Endothelial cell of umbilical vein (primary cell): ENCODE results near the gene C2CD5. TPM values are rescaled to one million over a fixed set of nuclear protein-coding genes. Genes with fewer than 3 reads are reported as not detected.

Source experiments
- BruUV-seq: library from RNA; stranded (reverse); fragments of 400-500 nt; replicated peaks from 2 replicates; lab custom pipeline; 2021; lab: Mats Ljungman, UMichigan
- CTCF ChIA-PET: fragments of 300-600, 350-600 bp; sonication (Branson Sonifier 250); formaldehyde crosslinking; loops from one replicate; lab custom pipeline; 2021; ENCODE audit warnings: antibody characterized with exemption, inconsistent platforms; lab: Charles Lee
- POLR2A ChIA-PET: fragments of 300-600, 350-600 bp; sonication (Branson Sonifier 250); formaldehyde crosslinking; loops from one replicate; lab custom pipeline; 2021; ENCODE audit warnings: antibody characterized with exemption, inconsistent platforms; lab: Charles Lee
- DNase-seq: peaks from one replicate; pipeline ENCODE4 v3.0.0-alpha.2; 2011; ENCODE audit warnings: low read depth, low spot score
- FAIRE-seq: peaks from 2 replicates; lab custom pipeline; 2011; peaks lifted over from hg19 to GRCh38; lab: Jason Lieb, UNC
- H2AFZ ChIP-seq: 2 replicates; pipeline ENCODE4 v1.6.0; 2012; ENCODE audit warnings: low read depth, low read length, control low read depth, inconsistent platforms
- H3K27ac ChIP-seq: 2 replicates; pipeline ENCODE4 v1.5.1; 2011; ENCODE audit warnings: low read depth, mild to moderate bottlenecking, control low read depth, low read length, moderate library complexity; ENCODE audit not compliant: insufficient read depth
- H3K27me3 ChIP-seq, 2 experiments: 2 replicates each; pipeline versions ENCODE4 v1.6.0 to v1.6.1; 2011; ENCODE audit warnings: low read length in 2 of 2, mixed read lengths in 1 of 2; ENCODE audit not compliant: control insufficient read depth in 2 of 2, insufficient read depth in 2 of 2
- H3K36me3 ChIP-seq, 2 experiments: 2 replicates in 1 of 2; 3 replicates in 1 of 2; pipeline ENCODE4 v1.5.1; 2011; ENCODE audit warnings: low read length in 2 of 2, mild to moderate bottlenecking in 1 of 2, moderate library complexity in 1 of 2; ENCODE audit not compliant: control insufficient read depth in 2 of 2, insufficient read depth in 2 of 2; ENCODE audit errors: extremely low read depth in 1 of 2
- H3K4me1 ChIP-seq: 3 replicates; pipeline ENCODE4 v1.5.1; 2011; ENCODE audit warnings: mild to moderate bottlenecking, low read length; ENCODE audit not compliant: control insufficient read depth, insufficient read depth; ENCODE audit errors: extremely low read depth
- H3K4me2 ChIP-seq: 2 replicates; pipeline ENCODE4 v1.6.1; 2011; ENCODE audit warnings: low read length, control low read depth, mixed read lengths; ENCODE audit not compliant: insufficient read depth
- H3K4me3 ChIP-seq, 3 experiments: fragments of 200-600 bp in 1 of 3; sonication (generic), shearing (Covaris generic) in 1 of 3; replicated peaks in 1 of 3; 2 replicates each; pipeline ENCODE4 v1.5.1; 2011 to 2016; ENCODE audit warnings: control low read depth in 3 of 3, low read length in 3 of 3, mild to moderate bottlenecking in 2 of 3, inconsistent platforms in 1 of 3, low read depth in 1 of 3, moderate library complexity in 1 of 3; ENCODE audit not compliant: insufficient read depth in 1 of 3
- H3K79me2 ChIP-seq: 2 replicates; pipeline ENCODE4 v1.6.0; 2012; ENCODE audit warnings: low read length, inconsistent platforms; ENCODE audit not compliant: control insufficient read depth, insufficient read depth
- H3K9ac ChIP-seq: replicated peaks from 2 replicates; pipeline ENCODE3; 2011; ENCODE audit warnings: low read length, control low read depth; ENCODE audit not compliant: insufficient read depth; ENCODE audit errors: extremely low read depth
- H3K9me1 ChIP-seq: replicated peaks from 3 replicates; pipeline ENCODE4 v1.6.0; 2011; ENCODE audit warnings: mild to moderate bottlenecking, low read length; ENCODE audit not compliant: control insufficient read depth, insufficient read depth; ENCODE audit errors: extremely low read depth
- H3K9me3 ChIP-seq: replicated peaks from 2 replicates; pipeline ENCODE4 v1.5.1; 2012; ENCODE audit warnings: low read length, inconsistent platforms; ENCODE audit not compliant: control insufficient read depth, insufficient read depth
- H4K20me1 ChIP-seq: replicated peaks from 2 replicates; pipeline ENCODE3; 2011; ENCODE audit warnings: mild to moderate bottlenecking, low read length; ENCODE audit not compliant: control insufficient read depth, insufficient read depth; ENCODE audit errors: extremely low read depth
- EZH2 ChIP-seq: IDR thresholded peaks from 2 replicates; pipeline ENCODE4 v1.6.1; 2012; ENCODE audit warnings: borderline replicate concordance, low read depth, mild to moderate bottlenecking, moderate library complexity, low read length, inconsistent platforms; ENCODE audit not compliant: severe bottlenecking
- FOS ChIP-seq: IDR thresholded peaks from 2 replicates; pipeline ENCODE4 v1.6.1; 2011; ENCODE audit warnings: mild to moderate bottlenecking, low read length, moderate library complexity, borderline replicate concordance; ENCODE audit not compliant: insufficient read depth
- GATA2 ChIP-seq: IDR thresholded peaks from 2 replicates; pipeline ENCODE4 v1.7.0; 2011; ENCODE audit warnings: low read depth, mild to moderate bottlenecking, moderate library complexity, mixed read lengths, low read length; ENCODE audit not compliant: insufficient read length, insufficient read depth
- JUN ChIP-seq: IDR thresholded peaks from 2 replicates; pipeline ENCODE4 v1.6.1; 2011; ENCODE audit warnings: borderline replicate concordance, low read depth; ENCODE audit not compliant: insufficient read length, insufficient read depth
- MYC ChIP-seq: IDR thresholded peaks from one replicate; pipeline ENCODE4 v1.6.1; 2011; ENCODE audit warnings: mild to moderate bottlenecking, low read depth, low read length
- POLR2A ChIP-seq: IDR thresholded peaks from 2 replicates; pipeline ENCODE4 v1.6.1; 2012; ENCODE audit warnings: low read depth, mild to moderate bottlenecking, control low read depth, low read length
- POLR2AphosphoS5 ChIP-seq: IDR thresholded peaks from 2 replicates; pipeline ENCODE4 v1.6.1; 2012; ENCODE audit warnings: low read depth, mild to moderate bottlenecking, control low read depth, low read length, moderate library complexity; ENCODE audit not compliant: insufficient read depth
- dilution Hi-C: fragments of 300-500 bp; cut with MboI; formaldehyde crosslinking; loops from one replicate; pipeline ENCODE4 v1.15.0; 2019; ENCODE audit warnings: low sequenced_read_pairs; ENCODE audit not compliant: extremely low pct_ligation_motif_present
- intact Hi-C: fragments of 100-400 bp; cut with micrococcal nuclease; formaldehyde crosslinking; loops from one replicate; pipeline ENCODE4 v1.10.0; 2022
- polyA plus RNA-seq, 4 experiments: library from polyadenylated mRNA; depleted of rRNA in 3 of 4; stranded (reverse) in 3 of 4; unstranded in 1 of 4; fragments of >200 nt; gene quantifications; 2 replicates each; pipeline versions ENCODE4 v1.2.1 to v1.2.3, GENCODE V29; 2011 to 2012; ENCODE audit warnings: missing spikeins in 1 of 4
- total RNA-seq: library from RNA; stranded (reverse); gene quantifications from 2 replicates; pipeline ENCODE4 v1.2.3, GENCODE V29; 2021
- TF ChIP-seq, protein P1 (sequence below): IDR thresholded peaks from 2 replicates; pipeline ENCODE4 v1.6.1; 2011; ENCODE audit not compliant: insufficient read depth, insufficient read length
- TF ChIP-seq, protein P2 (sequence below), 2 donors: IDR thresholded peaks; 1 replicate in 1 of 2; 2 replicates in 1 of 2; pipeline ENCODE4 v1.5.1; 2011; ENCODE audit warnings: low read length in 2 of 2, mild to moderate bottlenecking in 2 of 2, moderate library complexity in 2 of 2, control low read depth in 1 of 2, inconsistent platforms in 1 of 2, low read depth in 1 of 2; ENCODE audit not compliant: insufficient read depth in 1 of 2; ENCODE audit errors: extremely low read depth in 1 of 2

Gene C2CD5
- total and polyA plus RNA-seq, 2 donors (not counting 3 experiments of a cell fraction or from before 2014, with no cell fraction given) = 12.9 to 32.9 TPM

DNA sequence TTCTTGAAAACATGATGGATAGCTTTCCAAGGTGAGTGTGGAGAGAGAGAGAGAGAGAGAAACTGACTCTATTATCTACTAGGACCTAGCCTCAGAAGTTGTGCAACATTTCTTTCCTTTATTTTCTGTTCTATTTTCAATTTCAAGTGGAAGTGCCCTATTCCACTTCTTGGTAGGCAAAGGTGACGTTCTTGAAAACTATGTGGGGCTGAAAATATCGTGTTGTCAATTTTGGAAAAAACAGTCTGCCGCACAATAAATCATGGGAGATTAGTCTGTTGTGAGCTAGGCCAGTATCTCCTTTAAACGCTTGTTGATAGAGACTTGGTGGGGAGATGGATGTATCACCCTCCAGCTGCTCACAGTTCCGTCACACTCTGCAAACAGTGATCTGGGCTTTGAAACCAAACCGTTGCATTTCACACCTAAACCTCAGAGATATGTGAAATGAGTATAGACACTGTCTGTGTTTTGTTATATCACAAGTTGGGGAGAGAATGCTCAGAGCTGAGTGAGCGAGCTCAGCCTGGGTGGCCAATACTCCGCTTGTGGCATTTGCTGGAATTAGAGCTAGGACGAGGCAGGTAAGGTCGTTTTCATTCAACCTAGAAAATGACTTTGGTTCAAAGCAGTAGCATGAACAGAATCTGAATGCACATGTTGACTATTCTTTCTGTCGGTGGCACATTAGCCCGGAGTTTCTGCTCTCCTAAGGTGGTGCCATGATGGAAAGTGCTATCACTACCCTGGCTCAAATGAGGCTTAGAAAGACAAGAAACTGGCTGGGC lies 134.8 kb downstream of the C2CD5 start:
- DNase-seq (no peak), FAIRE-seq (no peak)
- Histone ChIP-seq H2AFZ (no peak overlapping the region), H3K4me2 (no peak overlapping the region), H4K20me1 (no peaks in the 10 kb centered on the region), H3K27ac (no peak overlapping the region), H3K27me3 (no peaks in the 10 kb centered on the region), H3K4me1 (no peaks in the 10 kb centered on the region), H3K9ac (no peak overlapping the region), H3K9me3 (no peaks in the 10 kb centered on the region), H3K4me3 (no peak overlapping the region), H3K36me3 (no peaks in the 10 kb centered on the region), H3K79me2 (no peaks in the 10 kb centered on the region), H3K9me1 (no peaks in the 10 kb centered on the region)
- no TSS peak for BruUV-seq
- intact Hi-C loops = no loop called here
- CTCF ChIA-PET = no interaction called here
- dilution Hi-C loops = no loop called here
- TF ChIP-seq POLR2A (no peak), FOS (no peak), POLR2AphosphoS5 (no peak), EZH2 (no peak), GATA2 (no peak), MYC (no peak), JUN (no peak)
- TF ChIP-seq, protein P1, sequence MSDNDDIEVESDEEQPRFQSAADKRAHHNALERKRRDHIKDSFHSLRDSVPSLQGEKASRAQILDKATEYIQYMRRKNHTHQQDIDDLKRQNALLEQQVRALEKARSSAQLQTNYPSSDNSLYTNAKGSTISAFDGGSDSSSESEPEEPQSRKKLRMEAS = no peak
- TF ChIP-seq, protein P2, sequence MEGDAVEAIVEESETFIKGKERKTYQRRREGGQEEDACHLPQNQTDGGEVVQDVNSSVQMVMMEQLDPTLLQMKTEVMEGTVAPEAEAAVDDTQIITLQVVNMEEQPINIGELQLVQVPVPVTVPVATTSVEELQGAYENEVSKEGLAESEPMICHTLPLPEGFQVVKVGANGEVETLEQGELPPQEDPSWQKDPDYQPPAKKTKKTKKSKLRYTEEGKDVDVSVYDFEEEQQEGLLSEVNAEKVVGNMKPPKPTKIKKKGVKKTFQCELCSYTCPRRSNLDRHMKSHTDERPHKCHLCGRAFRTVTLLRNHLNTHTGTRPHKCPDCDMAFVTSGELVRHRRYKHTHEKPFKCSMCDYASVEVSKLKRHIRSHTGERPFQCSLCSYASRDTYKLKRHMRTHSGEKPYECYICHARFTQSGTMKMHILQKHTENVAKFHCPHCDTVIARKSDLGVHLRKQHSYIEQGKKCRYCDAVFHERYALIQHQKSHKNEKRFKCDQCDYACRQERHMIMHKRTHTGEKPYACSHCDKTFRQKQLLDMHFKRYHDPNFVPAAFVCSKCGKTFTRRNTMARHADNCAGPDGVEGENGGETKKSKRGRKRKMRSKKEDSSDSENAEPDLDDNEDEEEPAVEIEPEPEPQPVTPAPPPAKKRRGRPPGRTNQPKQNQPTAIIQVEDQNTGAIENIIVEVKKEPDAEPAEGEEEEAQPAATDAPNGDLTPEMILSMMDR (IDR thresholded peaks at IDR 0.05; ENCODE audit: extremely low read depth in 1 of 2, insufficient read depth in 1 of 2, low read depth in 1 of 2, low read length in 2 of 2) = no peak
- POLR2A ChIA-PET = no interaction called here
